Activated CD8-positive, alpha-beta memory T cell treated with anti-CD3 and anti-CD28 coated beads, Interleukin-2, amount 50 U/mL, for 1 hour (primary cell): ENCODE measurements around the gene MTAP.

Experiments
- DNase-seq: peaks from one replicate; pipeline ENCODE4 v3.0.0-alpha.2; 2020; ENCODE audit errors: extremely low read depth

The MTAP gene

GRCh38 chr9:21969011-21969940, 166.8 kb downstream of the MTAP start:
- DNase-seq, result no peak

GRCh38 chr9:21969951-21970799, 167.7 kb downstream of the MTAP start:
- no peak for DNase-seq

- DNase-seq, result no peak
Measured at GRCh38 chr9:21970800-21971640, 168.6 kb downstream of the MTAP start.

- no peak for DNase-seq
Measured at GRCh38 chr9:21972361-21972760, 169.9 kb downstream of the MTAP start.

- DNase-seq, result no peak
Measured at GRCh38 chr9:21974343-21974721, 171.9 kb downstream of the MTAP start.

- no peak for DNase-seq
Measured at GRCh38 chr9:21974722-21975409, 172.4 kb downstream of the MTAP start.

GRCh38 chr9:21976334-21976875, 174.0 kb downstream of the MTAP start:
- DNase-seq, result no peak

- no peak for DNase-seq
Measured at GRCh38 chr9:21982391-21982790, 180.0 kb downstream of the MTAP start.

- DNase-seq, result no peak
Measured at GRCh38 chr9:21982861-21983560, 180.6 kb downstream of the MTAP start.

- no peak for DNase-seq
Measured at GRCh38 chr9:21983561-21983935, 181.1 kb downstream of the MTAP start.

- DNase-seq, result no peak
Measured at GRCh38 chr9:21984101-21984500, 181.7 kb downstream of the MTAP start.

- DNase-seq, result no peak
Measured at GRCh38 chr9:21985964-21986667, 183.7 kb downstream of the MTAP start.
